ENCODE results near the gene MARK1.

GRCh38 chr1:220514256-220514655 is 13.7 kb upstream of the MARK1 start:
- TF ChIP-seq CTCF (conservative IDR thresholded peaks at IDR 0.05; ENCODE audit: low read depth, low read length) (no peak), EZH2 (IDR thresholded peaks at IDR 0.05; ENCODE audit: low read length, unreplicated experiment) (no peak), EZH2phosphoT487 (IDR thresholded peaks at IDR 0.05; ENCODE audit: borderline replicate concordance, low read length) (no peak)
